KBM-7 (cell line): ENCODE measurements around the gene LRRC27.

ENCODE experiments used
- DNase-seq: peaks from one replicate; pipeline ENCODE4 v3.0.0-alpha.2; 2015
- in situ Hi-C: fragments of 300-500 bp; cut with MboI; formaldehyde crosslinking; loops from 2 replicates; pipeline ENCODE4 v1.14.3; 2020; ENCODE audit warnings: low sequenced_read_pairs, low pct_unique_long_range_greater_than_20kb, mixed read lengths

LRRC27 gene

GRCh38 chr10:132404169-132404880 is 72.3 kb downstream of the LRRC27 start:
- in situ Hi-C loops: no loop called here
- no peak for DNase-seq

- in situ Hi-C loops: no loop called here
- no peak for DNase-seq
Measured at GRCh38 chr10:132404911-132405462, 73.0 kb downstream of the LRRC27 start.

- no peak for DNase-seq
- in situ Hi-C loops: no loop called here
Measured at GRCh38 chr10:132405463-132405991, 73.5 kb downstream of the LRRC27 start.

- no peak for DNase-seq
- in situ Hi-C loops: no loop called here
Measured at GRCh38 chr10:132406181-132406580, 74.2 kb downstream of the LRRC27 start.

- DNase-seq: no peak
- in situ Hi-C loops: no loop called here
Measured at GRCh38 chr10:132406750-132407149, 74.8 kb downstream of the LRRC27 start.

GRCh38 chr10:132407243-132407746 is 75.3 kb downstream of the LRRC27 start:
- in situ Hi-C loops: no loop called here
- no peak for DNase-seq

GRCh38 chr10:132407846-132408278 is 75.9 kb downstream of the LRRC27 start:
- DNase-seq: no peak
- in situ Hi-C loops: no loop called here

GRCh38 chr10:132408367-132408781 is 76.4 kb downstream of the LRRC27 start:
- in situ Hi-C loops: no loop called here
- DNase-seq: no peak

GRCh38 chr10:132408823-132409666 is 77.1 kb downstream of the LRRC27 start:
- no peak for DNase-seq
- in situ Hi-C loops: no loop called here

GRCh38 chr10:132409667-132410028 is 77.7 kb downstream of the LRRC27 start:
- DNase-seq: no peak
- in situ Hi-C loops: no loop called here

- in situ Hi-C loops: no loop called here
- DNase-seq: no peak
Measured at GRCh38 chr10:132410056-132410778, 78.2 kb downstream of the LRRC27 start.

GRCh38 chr10:132410779-132411532 is 79.0 kb downstream of the LRRC27 start:
- in situ Hi-C loops: no loop called here
- DNase-seq: no peak

GRCh38 chr10:132411561-132412253 is 79.7 kb downstream of the LRRC27 start:
- no peak for DNase-seq
- in situ Hi-C loops: no loop called here

GRCh38 chr10:132412316-132413192 is 80.6 kb downstream of the LRRC27 start:
- DNase-seq: no peak
- in situ Hi-C loops: no loop called here

- no peak for DNase-seq
- in situ Hi-C loops: no loop called here
Measured at GRCh38 chr10:132413226-132414205, 81.5 kb downstream of the LRRC27 start.

GRCh38 chr10:132414402-132415016 is 82.5 kb downstream of the LRRC27 start:
- no peak for DNase-seq
- in situ Hi-C loops: no loop called here
